ENCODE results near the gene FBXO9. TPM values are rescaled to one million over a fixed set of nuclear protein-coding genes. Genes with fewer than 3 reads are reported as not detected.

The FBXO9 gene
- polyA plus RNA-seq, 1 of the 3 experiments (the other 2 are of a cell fraction): 61.9 TPM

GRCh38 chr6:53033764-53034163 is 31.4 kb upstream of the FBXO9 start:
- ChIA-PET POLR2A (no interaction called here), CTCF (interaction anchor here (0.9 kb wide), 1 partner anchor 11 kb away, joined by 3 read pairs; no protein-coding TSS in a partner anchor)
- Histone ChIP-seq H2AFZ (ENCODE audit: low read depth) (no peak overlapping the region), H3K9me3 (no peaks in the 10 kb centered on the region), H3K27ac (ENCODE audit: low read depth in 2 of 2, low read length in 1 of 2) (no peak overlapping the region), H3K9me2 (no peaks in the 10 kb centered on the region), H4K20me1 (ENCODE audit: insufficient read depth) (no peaks in the 10 kb centered on the region), H3K4me2 (no peak overlapping the region), H3K27me3 (ENCODE audit: insufficient read depth) (no peaks in the 10 kb centered on the region), H3K36me3 (replicated peaks in 1 of 2; ENCODE audit: control insufficient read depth in 1 of 2, insufficient read depth in 2 of 2, low read length in 1 of 2) (peaks cover 41 to 48% of the 10 kb centered on the region in 2 experiments), H3K79me2 (ENCODE audit: insufficient read depth) (no peaks in the 10 kb centered on the region), H3K4me1 (ENCODE audit: control insufficient read depth in 1 of 2, insufficient read depth in 2 of 2, low read depth in 1 of 2, low read length in 1 of 2) (peaks cover 0 to 2% of the 10 kb centered on the region in 2 experiments; a peak in 1 of 4 replicates), H3K4me3 (ENCODE audit: low read depth in 2 of 2, low read length in 1 of 2) (no peak overlapping the region), H3F3A (replicated peaks; ENCODE audit: insufficient read depth) (peaks cover 4% of the 10 kb centered on the region), H3K9ac (no peak overlapping the region)
- TF ChIP-seq, protein P1, sequence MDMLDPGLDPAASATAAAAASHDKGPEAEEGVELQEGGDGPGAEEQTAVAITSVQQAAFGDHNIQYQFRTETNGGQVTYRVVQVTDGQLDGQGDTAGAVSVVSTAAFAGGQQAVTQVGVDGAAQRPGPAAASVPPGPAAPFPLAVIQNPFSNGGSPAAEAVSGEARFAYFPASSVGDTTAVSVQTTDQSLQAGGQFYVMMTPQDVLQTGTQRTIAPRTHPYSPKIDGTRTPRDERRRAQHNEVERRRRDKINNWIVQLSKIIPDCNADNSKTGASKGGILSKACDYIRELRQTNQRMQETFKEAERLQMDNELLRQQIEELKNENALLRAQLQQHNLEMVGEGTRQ (IDR thresholded peaks at IDR 0.05; ENCODE audit: borderline replicate concordance, low read depth, low read length): no peak
- TF ChIP-seq TCF12 (IDR thresholded peaks at IDR 0.05) (no peak), ELF1 (IDR thresholded peaks at IDR 0.05) (no peak), TAF1 (IDR thresholded peaks at IDR 0.05; ENCODE audit: borderline replicate concordance, low read depth, low read length) (no peak)
- TF ChIP-seq, protein P2, sequence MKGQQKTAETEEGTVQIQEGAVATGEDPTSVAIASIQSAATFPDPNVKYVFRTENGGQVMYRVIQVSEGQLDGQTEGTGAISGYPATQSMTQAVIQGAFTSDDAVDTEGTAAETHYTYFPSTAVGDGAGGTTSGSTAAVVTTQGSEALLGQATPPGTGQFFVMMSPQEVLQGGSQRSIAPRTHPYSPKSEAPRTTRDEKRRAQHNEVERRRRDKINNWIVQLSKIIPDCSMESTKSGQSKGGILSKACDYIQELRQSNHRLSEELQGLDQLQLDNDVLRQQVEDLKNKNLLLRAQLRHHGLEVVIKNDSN (IDR thresholded peaks at IDR 0.05; ENCODE audit: borderline replicate concordance, low read depth): no peak
- no peak for DNase-seq
- 96% methylated on average over 4 of the region's 4 CpGs for WGBS (ENCODE audit: low lambda C conversion rate)

DNA sequence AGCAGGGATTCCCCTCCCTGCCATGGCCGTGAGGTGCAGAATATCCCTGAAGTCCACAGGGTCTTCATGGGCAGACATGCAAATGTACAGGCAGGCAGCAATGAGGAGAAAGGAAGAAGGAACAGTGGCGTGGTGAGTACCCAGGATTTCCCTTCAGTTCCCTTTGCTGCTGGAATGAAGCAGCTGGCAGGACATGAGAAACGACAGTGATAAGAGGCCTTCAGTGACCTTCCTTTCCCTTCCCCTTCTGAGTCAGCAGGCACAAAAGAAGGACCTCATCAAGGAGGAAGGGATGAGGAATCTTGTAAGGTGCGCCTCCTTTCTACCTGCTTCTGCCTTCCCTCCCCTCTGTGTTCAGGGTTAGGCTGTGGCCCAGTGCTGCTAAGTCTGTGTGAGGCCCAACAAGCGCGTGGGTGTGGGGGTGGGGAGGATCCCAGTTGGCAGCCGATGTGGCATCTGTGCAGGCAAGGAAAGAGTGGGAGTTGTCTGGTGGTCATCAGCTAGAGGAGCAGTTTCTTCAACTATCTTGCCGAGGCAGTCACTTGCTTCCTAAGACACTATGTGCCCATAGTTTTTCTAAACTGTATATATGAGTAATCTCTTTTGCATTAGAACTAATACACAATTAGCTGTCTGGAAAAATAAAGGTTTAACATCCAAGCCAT is 29.5 kb upstream of the FBXO9 start:
- ChIA-PET POLR2A (no interaction called here), CTCF (no interaction called here)
- TF ChIP-seq RFX5 (IDR thresholded peaks at IDR 0.05; ENCODE audit: low read length): no peak
- Histone ChIP-seq H4K20me1 (ENCODE audit: insufficient read depth) (no peaks in the 10 kb centered on the region), H3K79me2 (ENCODE audit: insufficient read depth) (peaks cover 10% of the 10 kb centered on the region; the same call in 1 of the 2 replicates), H3K9me3 (no peaks in the 10 kb centered on the region), H3F3A (replicated peaks; ENCODE audit: insufficient read depth) (peaks cover 4% of the 10 kb centered on the region), H3K36me3 (replicated peaks in 1 of 2; ENCODE audit: control insufficient read depth in 1 of 2, insufficient read depth in 2 of 2, low read length in 1 of 2) (peaks cover 48 to 56% of the 10 kb centered on the region in 2 experiments), H2AFZ (ENCODE audit: low read depth) (no peak overlapping the region), H3K4me2 (no peak overlapping the region), H3K9me2 (no peaks in the 10 kb centered on the region), H3K4me3 (ENCODE audit: low read depth in 2 of 2, low read length in 1 of 2) (no peak overlapping the region), H3K9ac (no peak overlapping the region), H3K4me1 (ENCODE audit: control insufficient read depth in 1 of 2, insufficient read depth in 2 of 2, low read depth in 1 of 2, low read length in 1 of 2) (0 out of 4 replicates have a peak, but pooled peaks cover 0 to under 1% of the 10 kb centered on the region in 2 experiments), H3K27me3 (ENCODE audit: insufficient read depth) (no peaks in the 10 kb centered on the region), H3K27ac (ENCODE audit: low read depth in 2 of 2, low read length in 1 of 2) (no peak overlapping the region)
- WGBS (ENCODE audit: low lambda C conversion rate): 96% methylated on average over 7 of the region's 8 CpGs
- DNase-seq: no peak

DNA sequence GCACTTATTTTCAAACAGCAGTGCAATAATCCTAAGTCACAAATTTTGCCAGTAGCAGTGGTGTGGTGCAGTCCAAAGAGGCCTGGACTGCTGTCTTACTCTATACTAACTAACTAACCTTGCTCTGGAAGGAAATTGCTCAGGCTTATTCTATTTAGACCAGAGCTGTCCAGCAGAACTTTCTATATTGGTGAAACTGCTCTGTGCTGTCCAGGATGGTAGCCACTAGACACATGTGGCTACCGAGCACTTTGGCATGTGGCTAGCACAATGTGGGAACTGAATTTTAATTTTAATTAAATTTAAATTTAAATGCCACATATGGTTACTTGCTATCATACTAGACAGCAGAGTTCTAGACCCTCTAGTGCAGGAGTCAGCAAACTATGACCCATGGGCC is 27.1 kb upstream of the FBXO9 start:
- H3K36me3 ChIP-seq (replicated peaks in 1 of 2; ENCODE audit: control insufficient read depth in 1 of 2, insufficient read depth in 2 of 2, low read length in 1 of 2): peaks cover 37 to 45% of the 10 kb centered on the region in 2 experiments
- H3K27me3 ChIP-seq (ENCODE audit: insufficient read depth): no peaks in the 10 kb centered on the region
- peaks cover 15% of the 10 kb centered on the region; the same call in 1 of the 2 replicates for H3K79me2 ChIP-seq (ENCODE audit: insufficient read depth)
- no peak overlapping the region for H2AFZ ChIP-seq (ENCODE audit: low read depth)
- no peak overlapping the region for H3K9ac ChIP-seq
- H3K4me2 ChIP-seq: no peak overlapping the region
- no peak overlapping the region for H3K4me3 ChIP-seq (ENCODE audit: low read depth in 2 of 2, low read length in 1 of 2)
- ChIA-PET POLR2A (no interaction called here), CTCF (no interaction called here)
- H3K27ac ChIP-seq (ENCODE audit: low read depth in 2 of 2, low read length in 1 of 2): no peak overlapping the region
- WGBS (ENCODE audit: low lambda C conversion rate): 0% methylated on average over 1 of the region's 1 CpG
- no peaks in the 10 kb centered on the region for H4K20me1 ChIP-seq (ENCODE audit: insufficient read depth)
- DNase-seq: no peak
- peak; percentile 87 for TF ChIP-seq REST (IDR thresholded peaks at IDR 0.05; ENCODE audit: low read depth, low read length)
- TF ChIP-seq TEAD4 (IDR thresholded peaks at IDR 0.05; ENCODE audit: borderline replicate concordance, insufficient read depth): no peak
- no peak for TF ChIP-seq JUND (IDR thresholded peaks at IDR 0.05)
- no peak for TF ChIP-seq IRF3 (IDR thresholded peaks at IDR 0.05; ENCODE audit: low read depth, low read length)
- TF ChIP-seq, protein P3, sequence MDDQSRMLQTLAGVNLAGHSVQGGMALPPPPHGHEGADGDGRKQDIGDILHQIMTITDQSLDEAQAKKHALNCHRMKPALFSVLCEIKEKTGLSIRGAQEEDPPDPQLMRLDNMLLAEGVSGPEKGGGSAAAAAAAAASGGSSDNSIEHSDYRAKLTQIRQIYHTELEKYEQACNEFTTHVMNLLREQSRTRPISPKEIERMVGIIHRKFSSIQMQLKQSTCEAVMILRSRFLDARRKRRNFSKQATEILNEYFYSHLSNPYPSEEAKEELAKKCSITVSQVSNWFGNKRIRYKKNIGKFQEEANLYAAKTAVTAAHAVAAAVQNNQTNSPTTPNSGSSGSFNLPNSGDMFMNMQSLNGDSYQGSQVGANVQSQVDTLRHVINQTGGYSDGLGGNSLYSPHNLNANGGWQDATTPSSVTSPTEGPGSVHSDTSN (IDR thresholded peaks at IDR 0.05): no peak
- no peak for TF ChIP-seq TCF12 (IDR thresholded peaks at IDR 0.05)
- peaks cover 3 to 21% of the 10 kb centered on the region in 2 experiments for H3K4me1 ChIP-seq (ENCODE audit: control insufficient read depth in 1 of 2, insufficient read depth in 2 of 2, low read depth in 1 of 2, low read length in 1 of 2)
- H3K9me3 ChIP-seq: no peaks in the 10 kb centered on the region
- H3F3A ChIP-seq (replicated peaks; ENCODE audit: insufficient read depth): peaks cover 17% of the 10 kb centered on the region
- no peaks in the 10 kb centered on the region for H3K9me2 ChIP-seq

All from SK-N-SH (cell line).